GM18867 (cell line): ENCODE measurements around the gene RRAD.
"Not testable (repeated sequence)": the region's sequence is repeated elsewhere in the genome, so short reads cannot be mapped to it uniquely, and the experiment has no call there.

Experiments used
- ATAC-seq: cut with Tn5 transposase; IDR thresholded peaks from one replicate; pipeline ENCODE4 v1.9.1; 2021; ENCODE audit warnings: mild to moderate bottlenecking, moderate library complexity; ENCODE audit not compliant: unreplicated experiment

RRAD gene

GRCh38 chr16:66925322-66925840, at the start of gene RRAD:
TSS of gene RRAD (minus strand) at chr16:66925535. CDS start at chr16:66925179, 356 bp downstream.
- peak; percentile 29 for ATAC-seq

- ATAC-seq, result not testable (repeated sequence)
These were observed 49.6 kb upstream of the RRAD start for GRCh38 chr16:66974932-66975246.

- not testable (repeated sequence) for ATAC-seq
These were observed 49.0 kb upstream of the RRAD start for GRCh38 chr16:66974156-66974931.

- ATAC-seq, result no peak
These were observed 48.4 kb upstream of the RRAD start for GRCh38 chr16:66973716-66974115.

- no peak for ATAC-seq
These were observed 47.6 kb upstream of the RRAD start for GRCh38 chr16:66972983-66973382.

GRCh38 chr16:66970775-66971720, 45.7 kb upstream of the RRAD start:
- no peak for ATAC-seq

- ATAC-seq, result no peak
These were observed 43.5 kb upstream of the RRAD start for GRCh38 chr16:66968847-66969246.

- ATAC-seq, result no peak
These were observed 38.7 kb upstream of the RRAD start for GRCh38 chr16:66964049-66964448.

GRCh38 chr16:66961914-66962313, 36.6 kb upstream of the RRAD start:
- ATAC-seq, result no peak

GRCh38 chr16:66961065-66961744, 35.9 kb upstream of the RRAD start, which contains the start of gene CES3:
TSS of gene CES3 (plus strand) at chr16:66961266. CDS start at chr16:66961308, 42 bp downstream.
- ATAC-seq, result peak; percentile 85

GRCh38 chr16:66960270-66960669, 34.9 kb upstream of the RRAD start:
- ATAC-seq, result no peak

- ATAC-seq, result no peak
These were observed 34.4 kb upstream of the RRAD start for GRCh38 chr16:66959704-66960161.

- ATAC-seq, result no peak
These were observed 33.7 kb upstream of the RRAD start for GRCh38 chr16:66958857-66959703.

GRCh38 chr16:66956154-66956457, 30.8 kb upstream of the RRAD start:
- ATAC-seq, result not testable (repeated sequence)

- ATAC-seq, result not testable (repeated sequence)
These were observed 30.2 kb upstream of the RRAD start for GRCh38 chr16:66955363-66956153.

- ATAC-seq, result no peak
These were observed 28.8 kb upstream of the RRAD start for GRCh38 chr16:66954097-66954659.

GRCh38 chr16:66953462-66954096, 28.2 kb upstream of the RRAD start:
- ATAC-seq, result no peak

GRCh38 chr16:66952430-66953110, 27.2 kb upstream of the RRAD start:
- no peak for ATAC-seq
